Measurements from ENCODE around the gene INTS4.

INTS4 gene

GRCh38 chr11:78027759-78028158 lies 33.3 kb upstream of the INTS4 start:
- Histone ChIP-seq H3K27me3 (ENCODE audit: insufficient read depth, low read length) (no peaks in the 10 kb centered on the region), H3K9me2 (ENCODE audit: low read depth, low read length) (no peaks in the 10 kb centered on the region), H3K27ac (ENCODE audit: low read depth, low read length, poor library complexity, severe bottlenecking) (no peak overlapping the region), H3K4me3 (ENCODE audit: low read depth, low read length, poor library complexity, severe bottlenecking) (no peak overlapping the region), H3K9me3 (ENCODE audit: low read length) (no peaks in the 10 kb centered on the region), H2AFZ (ENCODE audit: low read length) (no peak overlapping the region), H3F3A (ENCODE audit: insufficient read depth, low read length) (no peaks in the 10 kb centered on the region), H3K9ac (ENCODE audit: low read length) (no peak overlapping the region), H3K4me2 (ENCODE audit: low read length) (no peak overlapping the region), H3K79me2 (ENCODE audit: insufficient read depth, low read length) (no peaks in the 10 kb centered on the region), H4K20me1 (ENCODE audit: insufficient read depth, low read length) (no peaks in the 10 kb centered on the region), H3K4me1 (ENCODE audit: insufficient read depth, low read length, severe bottlenecking) (no peaks in the 10 kb centered on the region), H3K36me3 (ENCODE audit: insufficient read depth, low read length) (no peaks in the 10 kb centered on the region)
- TF ChIP-seq EZH2 (IDR thresholded peaks at IDR 0.05; ENCODE audit: borderline replicate concordance, low read length) (no peak), CTCF (IDR thresholded peaks at IDR 0.05; ENCODE audit: low read length) (no peak)

GRCh38 chr11:78025378-78025777 lies 30.9 kb upstream of the INTS4 start:
- no peaks in the 10 kb centered on the region for H4K20me1 ChIP-seq (ENCODE audit: insufficient read depth, low read length)

GRCh38 chr11:78023426-78023825 lies 29.0 kb upstream of the INTS4 start:
- no peaks in the 10 kb centered on the region for H3K4me1 ChIP-seq (ENCODE audit: insufficient read depth, low read length, severe bottlenecking)
- H3K9me2 ChIP-seq (ENCODE audit: low read depth, low read length) = no peaks in the 10 kb centered on the region
- H3K9ac ChIP-seq (ENCODE audit: low read length) = no peak overlapping the region
- H3K4me2 ChIP-seq (ENCODE audit: low read length) = no peak overlapping the region
- H3K79me2 ChIP-seq (ENCODE audit: insufficient read depth, low read length) = no peaks in the 10 kb centered on the region
- H3K36me3 ChIP-seq (ENCODE audit: insufficient read depth, low read length) = no peaks in the 10 kb centered on the region
- no peak overlapping the region for H2AFZ ChIP-seq (ENCODE audit: low read length)
- no peaks in the 10 kb centered on the region for H4K20me1 ChIP-seq (ENCODE audit: insufficient read depth, low read length)
- H3K9me3 ChIP-seq (ENCODE audit: low read length) = no peaks in the 10 kb centered on the region
- no peaks in the 10 kb centered on the region for H3K27me3 ChIP-seq (ENCODE audit: insufficient read depth, low read length)
- H3K4me3 ChIP-seq (ENCODE audit: low read depth, low read length, poor library complexity, severe bottlenecking) = no peak overlapping the region
- no peak overlapping the region for H3K27ac ChIP-seq (ENCODE audit: low read depth, low read length, poor library complexity, severe bottlenecking)
- no peaks in the 10 kb centered on the region for H3F3A ChIP-seq (ENCODE audit: insufficient read depth, low read length)
- TF ChIP-seq CTCF (IDR thresholded peaks at IDR 0.05; ENCODE audit: low read length) (no peak), EZH2 (IDR thresholded peaks at IDR 0.05; ENCODE audit: borderline replicate concordance, low read length) (no peak)

More at GRCh38 chr11:78025378-78025777, 30.9 kb upstream of the INTS4 start:
- TF ChIP-seq CTCF (IDR thresholded peaks at IDR 0.05; ENCODE audit: low read length) (no peak), EZH2 (IDR thresholded peaks at IDR 0.05; ENCODE audit: borderline replicate concordance, low read length) (no peak)
- H3K9me2 ChIP-seq (ENCODE audit: low read depth, low read length) = no peaks in the 10 kb centered on the region
- no peak overlapping the region for H3K9ac ChIP-seq (ENCODE audit: low read length)
- H3K4me1 ChIP-seq (ENCODE audit: insufficient read depth, low read length, severe bottlenecking) = no peaks in the 10 kb centered on the region
- H3K36me3 ChIP-seq (ENCODE audit: insufficient read depth, low read length) = no peaks in the 10 kb centered on the region
- no peaks in the 10 kb centered on the region for H3K79me2 ChIP-seq (ENCODE audit: insufficient read depth, low read length)
- H3K9me3 ChIP-seq (ENCODE audit: low read length) = no peaks in the 10 kb centered on the region
- H3F3A ChIP-seq (ENCODE audit: insufficient read depth, low read length) = no peaks in the 10 kb centered on the region
- H2AFZ ChIP-seq (ENCODE audit: low read length) = no peak overlapping the region
- H3K27ac ChIP-seq (ENCODE audit: low read depth, low read length, poor library complexity, severe bottlenecking) = no peak overlapping the region
- H3K4me3 ChIP-seq (ENCODE audit: low read depth, low read length, poor library complexity, severe bottlenecking) = no peak overlapping the region
- no peaks in the 10 kb centered on the region for H3K27me3 ChIP-seq (ENCODE audit: insufficient read depth, low read length)
- H3K4me2 ChIP-seq (ENCODE audit: low read length) = no peak overlapping the region
